Stimulated activated CD8-positive, alpha-beta memory T cell treated with anti-CD3 and anti-CD28 coated beads, Interleukin-7, amount 100 ng/mL, for 48 hours (primary cell): Measurements from ENCODE around the gene TMSB10.
"Not testable (repeated sequence)": the region's sequence is repeated elsewhere in the genome, so short reads cannot be mapped to it uniquely, and the experiment has no call there.

Experiments
- DNase-seq, 2 donors: peaks; one replicate each; pipeline ENCODE4 v3.0.0-alpha.2; 2020; ENCODE audit warnings: low read depth in 1 of 2; ENCODE audit errors: extremely low read depth in 1 of 2

Gene TMSB10

GRCh38 chr2:84900971-84901370, 4.5 kb upstream of the TMSB10 start:
- DNase-seq: no peak

DNA sequence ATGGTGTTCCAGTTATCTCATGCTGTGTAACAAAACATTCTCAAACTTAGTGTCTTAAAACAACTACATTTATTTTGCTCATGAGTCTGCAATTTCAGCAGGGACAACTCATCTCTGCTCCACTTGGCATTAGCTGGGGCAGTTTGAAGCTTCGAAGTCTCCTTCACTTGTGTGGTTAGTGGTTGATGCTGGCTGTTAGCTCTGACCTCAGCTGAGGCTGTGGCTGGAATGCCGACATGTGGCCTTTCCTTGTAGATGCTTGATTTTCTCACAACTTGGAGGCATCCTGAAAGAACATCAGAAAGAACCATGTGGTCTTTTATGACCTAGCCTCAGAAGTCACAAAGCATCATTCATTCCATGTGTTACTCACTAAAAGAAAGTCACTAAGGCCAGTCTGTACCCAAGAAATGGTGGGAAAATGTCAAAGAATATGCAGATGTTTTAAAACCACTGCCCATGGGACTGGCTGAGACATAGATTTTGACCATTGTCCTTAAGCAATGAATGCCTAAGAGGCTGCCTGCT, 3.8 kb upstream of the TMSB10 start:
- DNase-seq: no peak

- no peak for DNase-seq
These were observed 2.9 kb upstream of the TMSB10 start for GRCh38 chr2:84902526-84902925.

- no peak for DNase-seq
These were observed 1.3 kb upstream of the TMSB10 start for GRCh38 chr2:84904151-84904550.

- no peak for DNase-seq
These were observed 710 bp upstream of the TMSB10 start for GRCh38 chr2:84904717-84905174.

DNA sequence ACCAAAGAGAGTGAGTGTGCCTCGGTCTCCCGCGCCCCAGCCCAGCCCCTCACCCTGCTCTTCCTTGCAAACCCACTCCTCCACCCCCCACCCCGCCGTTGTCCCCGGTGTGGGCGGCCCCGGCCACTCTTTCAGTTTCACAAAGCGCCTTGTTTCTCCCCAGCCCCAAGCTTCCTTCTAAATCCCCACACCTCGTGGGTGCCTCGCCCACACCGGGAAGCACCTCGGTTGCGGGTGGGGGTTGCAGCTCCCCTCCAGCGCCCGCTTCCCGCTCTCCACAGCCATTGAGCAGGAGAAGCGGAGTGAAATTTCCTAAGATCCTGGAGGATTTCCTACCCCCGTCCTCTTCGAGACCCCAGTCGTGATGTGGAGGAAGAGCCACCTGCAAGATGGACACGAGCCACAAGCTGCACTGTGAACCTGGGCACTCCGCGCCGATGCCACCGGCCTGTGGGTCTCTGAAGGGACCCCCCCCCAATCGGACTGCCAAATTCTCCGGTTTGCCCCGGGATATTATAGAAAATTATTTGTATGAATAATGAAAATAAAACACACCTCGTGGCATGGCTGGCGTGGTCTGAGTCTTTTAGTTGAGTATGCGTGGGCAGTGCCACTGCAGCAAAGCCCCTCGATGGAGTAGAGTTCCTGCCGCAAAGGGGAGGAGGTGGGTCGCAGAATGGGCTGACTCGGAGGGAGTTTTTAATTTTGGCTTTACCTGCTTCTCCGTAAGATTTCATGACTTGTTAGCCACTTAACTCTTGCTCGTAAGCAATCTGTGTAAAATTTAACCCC, 848 bp downstream of the TMSB10 start:
- no peak for DNase-seq

GRCh38 chr2:84906900-84907714, 1.7 kb downstream of the TMSB10 start:
- no peak for DNase-seq

- no peak for DNase-seq
These were observed 3.7 kb downstream of the TMSB10 start for GRCh38 chr2:84908948-84909713.

DNA sequence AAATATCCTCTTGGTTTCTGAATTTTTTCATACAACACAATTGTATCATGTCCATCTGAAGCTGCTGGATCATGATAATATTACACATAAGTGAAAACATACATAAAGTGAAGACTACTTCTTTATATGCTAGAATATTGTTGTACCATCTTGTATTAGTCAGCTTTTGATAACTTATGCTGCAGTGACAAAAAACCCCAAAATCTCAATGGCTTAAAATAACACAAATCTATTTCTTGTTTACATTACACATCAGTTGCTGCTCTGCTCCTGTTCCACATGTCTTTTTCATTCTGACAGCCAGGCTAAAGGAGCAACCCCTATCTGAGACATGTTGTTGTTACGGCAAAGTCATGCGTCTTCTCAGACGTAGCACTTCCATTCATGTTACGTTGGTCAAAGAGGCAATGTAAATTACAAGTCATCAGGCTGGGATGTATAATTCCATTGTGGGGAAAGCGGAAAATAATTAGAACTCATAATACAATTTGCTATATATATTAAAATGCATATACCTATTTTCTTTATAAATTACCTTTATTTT, 5.8 kb downstream of the TMSB10 start:
- DNase-seq: no peak

DNA sequence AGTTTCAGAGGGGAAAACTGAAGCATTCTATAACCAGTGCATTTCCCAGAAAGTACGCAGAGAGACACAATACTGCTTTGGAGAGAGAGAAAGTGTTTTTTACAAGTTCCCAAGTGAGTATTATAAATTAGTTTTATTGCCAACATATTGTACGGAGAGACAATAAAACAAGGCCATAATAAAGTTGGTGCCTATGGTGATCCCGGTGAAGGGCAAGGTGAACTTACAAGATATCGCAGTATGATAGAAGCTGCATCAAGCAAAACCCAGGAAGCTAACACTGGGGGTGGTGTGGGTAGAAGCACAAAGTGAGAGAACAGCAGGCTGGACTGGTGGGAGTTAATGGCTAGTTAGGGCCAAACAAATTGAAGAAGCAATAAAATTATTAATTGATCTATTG, 7.5 kb downstream of the TMSB10 start:
- DNase-seq: no peak

DNA sequence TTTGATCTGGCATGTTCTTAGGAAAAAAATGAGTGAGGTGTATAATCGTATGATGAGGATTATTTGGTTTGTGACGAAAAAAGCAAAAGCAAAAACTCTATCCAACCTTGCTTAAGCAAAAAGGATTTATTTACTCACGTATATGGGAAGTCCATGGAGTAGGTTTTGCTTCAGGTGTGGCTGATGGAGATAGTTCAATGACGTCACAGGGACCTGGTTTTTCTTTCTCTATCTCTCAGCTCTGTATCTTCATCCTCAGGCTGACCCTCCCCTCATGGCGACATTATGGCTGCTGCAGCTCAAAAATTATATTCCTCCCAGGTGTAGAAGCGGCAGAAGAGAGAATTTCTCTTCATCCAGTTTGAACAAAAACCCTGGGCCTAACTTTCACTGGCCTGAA, 8.9 kb downstream of the TMSB10 start:
- no peak for DNase-seq

DNA sequence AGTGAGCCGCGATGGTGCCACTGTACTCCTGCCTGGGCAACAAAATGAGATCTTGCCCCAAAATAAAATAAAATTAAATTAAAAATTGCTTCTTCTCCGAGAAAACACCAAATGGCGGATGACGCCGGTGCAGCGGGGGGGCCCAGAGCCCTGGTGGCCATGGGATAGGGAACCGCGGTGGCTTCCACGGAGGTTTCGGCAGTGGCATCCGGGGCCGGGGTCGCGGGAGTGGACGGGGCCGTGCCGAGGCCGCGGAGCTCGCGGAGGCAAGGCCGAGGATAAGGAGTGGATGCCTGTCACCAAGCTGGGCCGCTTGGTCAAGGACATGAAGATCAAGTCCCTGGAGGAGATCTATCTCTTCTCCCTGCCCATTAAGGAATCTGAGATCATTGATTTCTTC, 10.2 kb downstream of the TMSB10 start:
- not testable (repeated sequence) for DNase-seq

GRCh38 chr2:84917821-84918220, 12.4 kb downstream of the TMSB10 start:
- DNase-seq: not testable (repeated sequence)

DNA sequence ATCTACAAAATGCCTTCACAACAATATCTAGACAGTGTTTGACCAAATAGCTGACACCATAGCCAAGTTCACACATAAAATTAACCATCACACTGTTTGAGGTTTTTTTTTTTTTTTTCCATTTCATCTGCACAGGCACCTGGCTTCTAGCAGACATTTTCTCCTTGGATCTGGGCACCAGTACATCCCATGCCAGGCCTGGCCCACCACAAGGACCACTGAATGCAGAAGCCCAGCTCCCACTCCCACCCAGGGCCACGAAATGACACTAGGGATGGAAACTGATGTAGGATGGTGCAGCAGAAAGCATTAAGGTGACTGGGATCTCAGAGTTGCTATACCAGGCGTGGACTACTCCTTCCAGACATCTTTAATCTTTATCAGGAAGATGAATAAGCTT, 13.0 kb downstream of the TMSB10 start:
- no peak for DNase-seq

GRCh38 chr2:84919885-84920580, 14.6 kb downstream of the TMSB10 start:
- no peak for DNase-seq

- DNase-seq: no peak
These were observed 17.6 kb downstream of the TMSB10 start for GRCh38 chr2:84923009-84923408.

- DNase-seq: no peak
These were observed 19.0 kb downstream of the TMSB10 start for GRCh38 chr2:84924173-84925106.

DNA sequence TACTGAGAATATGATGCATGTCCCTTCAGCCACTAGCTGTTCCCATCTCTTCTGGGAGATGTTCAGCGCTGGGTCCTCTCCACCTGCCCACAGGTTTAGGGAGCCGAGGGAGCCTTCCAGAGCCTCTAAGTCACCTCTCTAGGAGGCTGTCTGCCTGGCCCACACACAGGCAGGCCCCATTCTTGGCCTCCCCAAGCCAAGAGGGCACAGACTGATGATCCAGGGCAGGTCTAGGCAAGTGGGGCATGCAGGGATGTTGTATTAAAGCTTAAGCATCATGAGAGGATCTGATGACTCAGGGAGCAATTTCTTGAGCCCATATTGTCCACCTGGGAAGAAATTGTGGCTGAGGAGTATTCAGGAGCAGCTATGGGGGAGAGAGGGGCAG, 19.9 kb downstream of the TMSB10 start:
- DNase-seq: no peak

DNA sequence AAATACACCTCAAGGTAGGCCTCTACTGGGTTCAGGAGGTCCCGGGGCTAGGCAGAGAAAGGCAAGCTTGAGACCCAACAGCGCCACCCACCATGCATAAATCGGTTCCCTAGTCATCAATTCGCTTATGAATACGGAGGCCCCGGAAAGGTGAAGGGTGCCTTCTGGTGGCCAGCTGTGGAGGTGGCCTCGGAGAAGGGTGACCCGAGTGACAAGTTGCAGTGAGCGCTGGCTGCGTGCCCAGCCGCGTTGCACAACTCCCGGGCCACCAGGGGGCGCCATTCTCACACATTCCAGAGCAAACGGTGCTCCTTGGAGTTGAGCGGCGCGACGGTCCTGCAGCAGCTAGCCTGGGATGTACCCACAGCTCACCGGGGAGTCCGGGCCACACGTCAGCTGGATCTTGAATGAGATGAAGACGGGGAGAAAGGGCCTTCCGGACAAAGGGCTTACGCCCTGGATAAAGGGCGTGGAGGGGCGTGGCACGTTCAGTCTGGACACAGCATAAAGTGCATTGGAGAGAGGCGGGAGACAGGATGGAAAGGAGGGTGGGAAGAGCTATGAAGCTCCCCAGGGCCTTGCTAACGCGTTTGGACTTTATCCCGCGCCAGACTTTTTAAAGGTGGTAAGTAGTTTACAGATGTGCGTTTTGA, 20.4 kb downstream of the TMSB10 start:
- DNase-seq: peak; percentile 94 to 96
